ENCODE results near the gene TMEM201. TPM values are rescaled to one million over a fixed set of nuclear protein-coding genes. Genes with fewer than 3 reads are reported as not detected.

Gene TMEM201
- total and polyA plus RNA-seq, 9 of the 15 experiments (the other 6 are each of a cell fraction or from before 2014, with no cell fraction given), result 0.42 to 51.3 (median 7.4) TPM

GRCh38 chr1:9539165-9539828 lies 49.4 kb upstream of the TMEM201 start, which contains the start of gene SLC25A33 (continued):
- TF ChIP-seq ZNF318 (IDR thresholded peaks at IDR 0.05; ENCODE audit: borderline replicate concordance in 1 of 2, low read depth in 1 of 2) (peak in 1 of 2 experiments; percentile 4; a peak in 1 of 4 replicates), U2AF1 (optimal IDR thresholded peaks at IDR 0.05; ENCODE audit: low read depth, low read length) (no peak), ZNF197 (CRISPR knock-in tag; IDR thresholded peaks at IDR 0.05; ENCODE audit: low read depth) (peak; percentile 56; the same call in 1 of the 2 replicates), HCFC1 (IDR thresholded peaks at IDR 0.05; ENCODE audit: low read depth, low read length) (peak; percentile 41; the same call in 1 of the 2 replicates), ATF1 (CRISPR knock-in tag; IDR thresholded peaks at IDR 0.05) (peak; percentile 70), ATF1 (tag; IDR thresholded peaks at IDR 0.05) (peak; percentile 99), ZNF76 (CRISPR knock-in tag; IDR thresholded peaks at IDR 0.05; ENCODE audit: borderline replicate concordance) (no peak), FOSL1 (tag; conservative IDR thresholded peaks at IDR 0.05) (0 out of 2 replicates have a peak, but pooled peaks have one; percentile 24), ZNF584 (CRISPR knock-in tag; IDR thresholded peaks at IDR 0.05; ENCODE audit: low read depth) (0 out of 2 replicates have a peak, but pooled peaks have one; percentile 5), SIN3B (IDR thresholded peaks at IDR 0.05; ENCODE audit: low read depth) (peak; percentile 87), MAFF (IDR thresholded peaks at IDR 0.05; ENCODE audit: low read length) (0 out of 2 replicates have a peak, but pooled peaks have one; percentile 3), RFX1 (IDR thresholded peaks at IDR 0.05) (no peak), ZNF41 (CRISPR knock-in tag; conservative IDR thresholded peaks at IDR 0.05) (peak; percentile 44; the same call in 1 of the 2 replicates)
- TF ChIP-seq, protein P1, sequence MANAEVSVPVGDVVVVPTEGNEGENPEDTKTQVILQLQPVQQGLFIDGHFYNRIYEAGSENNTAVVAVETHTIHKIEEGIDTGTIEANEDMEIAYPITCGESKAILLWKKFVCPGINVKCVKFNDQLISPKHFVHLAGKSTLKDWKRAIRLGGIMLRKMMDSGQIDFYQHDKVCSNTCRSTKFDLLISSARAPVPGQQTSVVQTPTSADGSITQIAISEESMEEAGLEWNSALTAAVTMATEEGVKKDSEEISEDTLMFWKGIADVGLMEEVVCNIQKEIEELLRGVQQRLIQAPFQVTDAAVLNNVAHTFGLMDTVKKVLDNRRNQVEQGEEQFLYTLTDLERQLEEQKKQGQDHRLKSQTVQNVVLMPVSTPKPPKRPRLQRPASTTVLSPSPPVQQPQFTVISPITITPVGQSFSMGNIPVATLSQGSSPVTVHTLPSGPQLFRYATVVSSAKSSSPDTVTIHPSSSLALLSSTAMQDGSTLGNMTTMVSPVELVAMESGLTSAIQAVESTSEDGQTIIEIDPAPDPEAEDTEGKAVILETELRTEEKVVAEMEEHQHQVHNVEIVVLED (CRISPR knock-in tag; IDR thresholded peaks at IDR 0.05), result peak; percentile 62
- TF ChIP-seq, protein P2, sequence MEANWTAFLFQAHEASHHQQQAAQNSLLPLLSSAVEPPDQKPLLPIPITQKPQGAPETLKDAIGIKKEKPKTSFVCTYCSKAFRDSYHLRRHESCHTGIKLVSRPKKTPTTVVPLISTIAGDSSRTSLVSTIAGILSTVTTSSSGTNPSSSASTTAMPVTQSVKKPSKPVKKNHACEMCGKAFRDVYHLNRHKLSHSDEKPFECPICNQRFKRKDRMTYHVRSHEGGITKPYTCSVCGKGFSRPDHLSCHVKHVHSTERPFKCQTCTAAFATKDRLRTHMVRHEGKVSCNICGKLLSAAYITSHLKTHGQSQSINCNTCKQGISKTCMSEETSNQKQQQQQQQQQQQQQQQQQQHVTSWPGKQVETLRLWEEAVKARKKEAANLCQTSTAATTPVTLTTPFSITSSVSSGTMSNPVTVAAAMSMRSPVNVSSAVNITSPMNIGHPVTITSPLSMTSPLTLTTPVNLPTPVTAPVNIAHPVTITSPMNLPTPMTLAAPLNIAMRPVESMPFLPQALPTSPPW (CRISPR knock-in tag; IDR thresholded peaks at IDR 0.05), result peak; percentile 42; the same call in 1 of the 2 replicates

Data from K562 (cell line).